Astrocyte of the cerebellum (primary cell): ENCODE data around the gene TRAPPC3L.

Experiments
- DNase-seq: peaks from one replicate; pipeline ENCODE4 v3.0.0-alpha.2; 2011; ENCODE audit warnings: low read depth
- H3K4me3 ChIP-seq: 2 replicates; pipeline ENCODE4 v1.5.1; 2011; ENCODE audit warnings: mild to moderate bottlenecking, low read depth, low read length, moderate library complexity
- CTCF ChIP-seq: IDR thresholded peaks from 2 replicates; pipeline ENCODE4 v1.5.1; 2012; ENCODE audit warnings: low read length, low read depth, moderate library complexity, mild to moderate bottlenecking; ENCODE audit errors: missing control alignments
- in situ Hi-C: cut with HindIII; loops from 2 replicates; pipeline ENCODE4 v1.10.0; 2017; ENCODE audit warnings: low sequenced_read_pairs

The TRAPPC3L gene

DNA sequence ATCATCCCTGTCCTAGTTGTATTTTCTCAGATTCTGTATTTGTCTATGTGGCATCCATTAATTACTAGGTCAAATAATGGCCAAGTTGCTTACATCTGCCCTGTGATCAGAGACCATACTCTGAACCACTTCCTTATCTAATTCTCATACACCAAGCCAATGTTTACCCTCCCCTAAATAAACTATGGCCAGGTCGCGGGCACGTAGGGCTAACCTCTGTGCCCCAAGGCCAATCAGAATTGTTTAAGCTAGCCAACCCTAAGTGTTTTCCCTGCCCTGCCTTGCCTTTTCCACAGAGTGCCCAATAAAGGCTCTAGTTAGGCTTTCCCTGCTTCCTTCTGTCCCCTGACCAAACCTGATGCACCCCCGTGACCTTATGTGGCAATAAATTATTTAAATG, 5.3 kb upstream of the TRAPPC3L start:
- DNase-seq: no peak
- in situ Hi-C loops: no loop called here
- no peak overlapping the region for H3K4me3 ChIP-seq
- no peak for TF ChIP-seq CTCF

DNA sequence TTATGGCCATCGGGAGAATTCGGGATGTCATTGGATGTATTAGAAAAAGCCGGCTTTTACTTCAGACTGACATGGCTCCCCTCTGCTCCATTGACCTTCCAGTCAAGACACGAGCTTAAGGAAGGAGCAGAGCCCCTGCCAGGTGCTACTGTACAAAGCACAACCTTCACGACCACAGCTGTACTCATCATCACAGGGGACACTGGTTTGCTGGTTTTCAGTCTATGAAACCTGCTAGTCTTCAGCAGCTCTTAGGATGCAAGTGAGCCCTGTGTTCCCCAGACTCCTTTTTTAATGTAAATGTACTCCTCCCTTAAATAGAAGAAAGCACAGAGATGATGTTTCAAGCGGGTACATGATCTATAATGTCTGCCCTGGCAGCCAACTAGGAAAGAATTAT, 1.9 kb upstream of the TRAPPC3L start:
- DNase-seq: no peak
- TF ChIP-seq CTCF: no peak
- in situ Hi-C loops: no loop called here
- no peak overlapping the region for H3K4me3 ChIP-seq

DNA sequence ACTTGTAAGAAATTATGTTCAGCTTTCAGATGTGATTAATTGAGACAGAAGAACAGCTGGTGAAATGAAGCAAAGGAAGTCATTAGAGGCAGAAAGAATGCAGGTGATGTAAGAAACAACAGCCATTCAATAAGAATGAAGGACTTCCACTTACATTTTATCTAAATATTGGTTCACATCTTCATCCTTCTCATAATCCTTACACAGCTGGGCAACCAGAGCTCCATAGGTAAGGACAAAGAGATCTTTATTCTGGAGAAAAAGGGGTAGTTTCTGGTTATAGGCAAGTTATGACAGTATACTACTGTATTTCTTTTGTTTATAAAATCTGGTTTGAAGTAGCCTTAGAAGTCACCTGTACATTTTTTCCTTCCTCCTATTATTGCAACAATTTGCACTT, 2.3 kb downstream of the TRAPPC3L start:
- TF ChIP-seq CTCF: no peak
- no peak overlapping the region for H3K4me3 ChIP-seq
- in situ Hi-C loops: no loop called here
- DNase-seq: no peak

GRCh38 chr6:116542426-116542825, 3.1 kb downstream of the TRAPPC3L start:
- in situ Hi-C loops: no loop called here
- H3K4me3 ChIP-seq: no peak overlapping the region
- TF ChIP-seq CTCF: no peak
- no peak for DNase-seq

DNA sequence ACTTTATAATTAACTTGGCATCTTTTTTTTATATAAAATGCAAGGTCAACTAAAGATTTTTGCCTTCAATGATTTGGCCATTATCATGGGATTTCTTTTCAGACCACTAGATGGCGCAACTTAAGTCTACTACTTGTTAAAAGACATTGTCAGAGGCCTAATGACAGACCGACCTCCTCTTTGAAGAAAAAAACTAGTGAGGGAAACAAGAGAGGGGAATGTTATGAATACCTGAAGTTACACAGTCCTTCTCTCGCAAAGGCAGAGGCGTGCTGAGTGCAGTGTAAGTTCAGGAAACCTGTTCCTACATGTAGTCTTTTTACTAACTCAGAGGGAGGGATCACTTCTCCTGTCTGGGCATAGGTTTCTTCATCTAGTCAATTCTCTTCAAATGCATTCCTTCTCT, 9.3 kb downstream of the TRAPPC3L start:
- in situ Hi-C loops: no loop called here
- no peak overlapping the region for H3K4me3 ChIP-seq
- peak; percentile 61 for TF ChIP-seq CTCF
- DNase-seq: no peak

DNA sequence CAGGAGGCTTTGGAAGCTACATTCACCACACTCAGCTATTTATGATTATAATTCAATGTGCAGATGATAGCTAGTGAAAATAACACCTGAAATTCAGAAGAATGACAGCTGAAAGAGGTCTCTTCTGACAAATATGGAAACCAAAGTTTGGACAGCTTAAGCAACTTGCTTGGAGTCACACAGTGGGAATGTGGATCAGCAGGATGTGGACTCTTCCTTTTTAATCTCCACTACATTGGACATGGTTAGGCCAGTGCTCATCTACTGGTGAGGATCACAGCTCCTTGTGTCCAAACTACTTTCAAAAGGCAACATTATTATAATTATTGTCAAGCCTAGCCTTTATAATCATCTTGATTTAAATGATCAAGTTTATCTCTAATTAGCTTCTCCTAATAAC, 10.4 kb downstream of the TRAPPC3L start:
- no peak for TF ChIP-seq CTCF
- no peak for DNase-seq
- in situ Hi-C loops: no loop called here
- no peak overlapping the region for H3K4me3 ChIP-seq
